A549 (cell line): ENCODE results near the gene DNAJB7. TPM values are rescaled to one million over a fixed set of nuclear protein-coding genes. Genes with fewer than 3 reads are reported as not detected.
A peak's percentile ranks its signal among the peaks of the same experiment; 100 is the strongest.

Experiments
- ATAC-seq, 2 experiments: fragments of 200-7000 bp in 1 of 2; fragments of >200 bp in 1 of 2; cut with Nextera tagmentation in 1 of 2; cut with Tn5 transposase in 1 of 2; 3 replicates each; pipeline versions ENCODE4 v1.8.0 to v1.9.1; 2018 to 2020; ENCODE audit warnings: mild to moderate bottlenecking in 1 of 2, moderate library complexity in 1 of 2
- CTCF ChIA-PET: fragments of 300-600 bp; sonication (Branson Sonifier 250); formaldehyde crosslinking; extraction: SDS; loops from one replicate; lab custom pipeline; 2021; ENCODE audit warnings: antibody characterized with exemption, inconsistent platforms; lab: Yijun Ruan, JAX
- POLR2A ChIA-PET: fragments of 350-600 bp; formaldehyde crosslinking; extraction: SDS; loops from one replicate; lab custom pipeline; 2021; ENCODE audit warnings: antibody characterized with exemption, inconsistent platforms; lab: Yijun Ruan, JAX
- DNase-seq, 2 experiments: peaks; one replicate each; pipeline versions ENCODE4 v3.0.0 to v3.0.0-alpha.2; 2011 to 2016; ENCODE audit warnings: low read depth in 1 of 2, low spot score in 1 of 2
- FAIRE-seq: peaks from 2 replicates; lab custom pipeline; 2011; peaks lifted over from hg19 to GRCh38; lab: Jason Lieb, UNC
- H3K27ac ChIP-seq, 2 experiments: fragments of >200 bp; sonication (Bioruptor Twin); formaldehyde crosslinking; 3 replicates each; pipeline ENCODE4 v1.5.1; 2016 to 2017
- H3K4me1 ChIP-seq: fragments of >200 bp; sonication (Bioruptor Twin); formaldehyde crosslinking; 3 replicates; pipeline ENCODE4 v1.6.1; 2016
- H3K4me2 ChIP-seq: fragments of >200 bp; sonication (Bioruptor Twin); formaldehyde crosslinking; 3 replicates; pipeline ENCODE4 v1.6.1; 2016
- H3K4me3 ChIP-seq: fragments of >200 bp; sonication (Bioruptor Twin); formaldehyde crosslinking; 3 replicates; pipeline ENCODE4 v1.5.1; 2016
- H3K9me3 ChIP-seq: fragments of >200 bp; sonication (Bioruptor Twin); formaldehyde crosslinking; 3 replicates; pipeline ENCODE4 v1.6.1; 2016
- BCL3 ChIP-seq: fragments of >200 bp; sonication (Bioruptor Twin); formaldehyde crosslinking; IDR thresholded peaks from 3 replicates; pipeline ENCODE4 v1.6.1; 2016
- BHLHE40 ChIP-seq: IDR thresholded peaks from 2 replicates; pipeline ENCODE4 v1.6.1; 2012; ENCODE audit warnings: low read depth, low read length, inconsistent platforms
- CHD2 ChIP-seq: fragments of 150-350 bp; IDR thresholded peaks from 2 replicates; pipeline ENCODE4 v1.6.1; 2014; ENCODE audit warnings: low read length; ENCODE audit not compliant: partially characterized antibody
- CHD4 ChIP-seq: fragments of 200-600 bp; sonication (generic); IDR thresholded peaks from 2 replicates; pipeline ENCODE4 v1.6.1; 2016; ENCODE audit warnings: antibody characterized with exemption, mild to moderate bottlenecking, borderline replicate concordance
- EHF ChIP-seq: fragments of 250-450 bp; sonication (Bioruptor Pico); IDR thresholded peaks from 2 replicates; pipeline ENCODE4 v1.5.0; 2020; ENCODE audit warnings: mild to moderate bottlenecking
- EP300 ChIP-seq, 2 experiments: fragments of >200 bp; sonication (Bioruptor Twin); formaldehyde crosslinking; IDR thresholded peaks; 2 replicates in 1 of 2; 3 replicates in 1 of 2; pipeline ENCODE4 v1.6.1; 2016 to 2017
- ESRRA ChIP-seq: fragments of 150-350 bp; IDR thresholded peaks from 2 replicates; pipeline ENCODE4 v1.6.1; 2014; ENCODE audit warnings: mild to moderate bottlenecking, low read length, borderline replicate concordance
- FOXS1 ChIP-seq: fragments of 250-450 bp; sonication (Bioruptor Pico); IDR thresholded peaks from 2 replicates; pipeline ENCODE4 v1.5.0; 2020; ENCODE audit warnings: mild to moderate bottlenecking, moderate library complexity
- GATA3 ChIP-seq: IDR thresholded peaks from 2 replicates; pipeline ENCODE4 v1.6.1; 2012; ENCODE audit warnings: borderline replicate concordance
- HEYL ChIP-seq: fragments of 250-450 bp; sonication (Bioruptor Pico); IDR thresholded peaks from 2 replicates; pipeline ENCODE4 v1.8.0; 2021; ENCODE audit warnings: mild to moderate bottlenecking, moderate library complexity
- HMGXB4 ChIP-seq: fragments of 250-450 bp; sonication (Bioruptor Pico); IDR thresholded peaks from 2 replicates; pipeline ENCODE4 v1.5.0; 2021; ENCODE audit warnings: mild to moderate bottlenecking, moderate library complexity, borderline replicate concordance
- HOXB13 ChIP-seq: fragments of 250-450 bp; sonication (Bioruptor Pico); IDR thresholded peaks from 2 replicates; pipeline ENCODE4 v1.5.0; 2020; ENCODE audit warnings: low read depth, mild to moderate bottlenecking, moderate library complexity
- JUN ChIP-seq, 2 experiments: fragments of >200 bp; sonication (Bioruptor Twin); formaldehyde crosslinking; IDR thresholded peaks; 2 replicates in 1 of 2; 3 replicates in 1 of 2; pipeline ENCODE4 v1.6.1; 2016 to 2017
- KDM5A ChIP-seq: fragments of 200-600 bp; sonication (generic); IDR thresholded peaks from 2 replicates; pipeline ENCODE4 v1.6.1; 2016; ENCODE audit warnings: antibody characterized with exemption, mild to moderate bottlenecking
- MAZ ChIP-seq: fragments of 150-350 bp; IDR thresholded peaks from 2 replicates; pipeline ENCODE4 v1.6.1; 2014; ENCODE audit warnings: antibody characterized with exemption, low read depth, low read length, borderline replicate concordance
- PHF8 ChIP-seq: fragments of 200-600 bp; sonication (generic); IDR thresholded peaks from 2 replicates; pipeline ENCODE4 v1.6.1; 2016; ENCODE audit warnings: low read depth, mild to moderate bottlenecking, antibody characterized with exemption, moderate library complexity, borderline replicate concordance
- POLR2A ChIP-seq: IDR thresholded peaks from 2 replicates; pipeline ENCODE4 v1.6.1; 2012; ENCODE audit warnings: mild to moderate bottlenecking, low read length
- RFX5 ChIP-seq: fragments of 450-650 bp; IDR thresholded peaks from 2 replicates; pipeline ENCODE4 v1.7.1; 2014; ENCODE audit warnings: antibody characterized with exemption, mild to moderate bottlenecking, moderate library complexity
- ZC3H11A ChIP-seq: fragments of 450-650 bp; IDR thresholded peaks from 2 replicates; pipeline ENCODE4 v1.6.1; 2014; ENCODE audit warnings: antibody characterized with exemption, mild to moderate bottlenecking
- ZFP36 ChIP-seq: fragments of 450-650 bp; IDR thresholded peaks from 2 replicates; pipeline ENCODE4 v1.6.1; 2014; ENCODE audit warnings: borderline replicate concordance; ENCODE audit not compliant: partially characterized antibody
- WGBS: methylation state at CpG from one replicate; pipeline ENCODE4 v1.1.6; 2017; ENCODE audit errors: missing lambda C conversion rate; 5-methylcytosine and 5-hydroxymethylcytosine counted together
- polyA plus RNA-seq, 4 experiments: library from polyadenylated mRNA; depleted of rRNA in 3 of 4; stranded (reverse); fragments of >200 nt; fragmentation: RNase III in 1 of 4; extraction: RNeasy Plus Mini Kit Qiagen cat#74134 plus additional on column Dnase treatment in 1 of 4; gene quantifications; 2 replicates in 3 of 4; 3 replicates in 1 of 4; pipeline ENCODE4 v1.2.3, GENCODE V29; 2011 to 2017
- TF ChIP-seq, protein P1 (sequence below): fragments of >200 bp; sonication (Bioruptor Twin); formaldehyde crosslinking; IDR thresholded peaks from 3 replicates; pipeline ENCODE4 v1.5.1; 2016
- TF ChIP-seq, protein P2 (sequence below): IDR thresholded peaks from 2 replicates; pipeline ENCODE4 v1.6.1; 2012
- TF ChIP-seq, protein P3 (sequence below): fragments of 450-650 bp; IDR thresholded peaks from 2 replicates; pipeline ENCODE4 v1.6.1; 2014; ENCODE audit warnings: antibody characterized with exemption
- TF ChIP-seq, protein P4 (sequence below): fragments of 150-350 bp; IDR thresholded peaks from 2 replicates; pipeline ENCODE4 v1.6.1; 2014; ENCODE audit warnings: low read depth, mild to moderate bottlenecking, low read length

Gene DNAJB7
- polyA plus RNA-seq, 2 of the 4 experiments (the other 2 are of a cell fraction): not detected

DNA sequence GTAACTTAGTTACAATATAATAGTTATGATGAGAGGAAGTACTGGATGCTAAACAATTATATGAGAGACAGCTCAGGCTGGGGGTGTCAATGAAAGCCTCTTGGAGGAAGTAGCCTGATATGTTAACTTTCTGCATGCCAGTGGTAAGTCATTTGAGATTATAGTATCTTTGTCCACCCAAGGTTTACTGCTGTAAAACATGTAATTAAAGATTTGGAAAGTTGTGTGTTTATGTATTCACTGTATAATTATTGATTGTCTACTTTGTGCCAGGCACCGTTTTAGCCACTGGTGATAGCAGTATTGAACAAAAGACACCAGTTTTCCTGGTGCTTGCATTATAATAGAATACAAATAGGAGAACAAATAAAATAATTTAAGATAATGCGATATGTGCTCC, 624 bp upstream of the DNAJB7 start (continued):
- TF ChIP-seq HMGXB4 (CRISPR knock-in tag) (no peak), HOXB13 (CRISPR knock-in tag) (no peak), MAZ (no peak), FOXS1 (CRISPR knock-in tag) (no peak)
- TF ChIP-seq, all 56 proteins: peak for 0

DNA sequence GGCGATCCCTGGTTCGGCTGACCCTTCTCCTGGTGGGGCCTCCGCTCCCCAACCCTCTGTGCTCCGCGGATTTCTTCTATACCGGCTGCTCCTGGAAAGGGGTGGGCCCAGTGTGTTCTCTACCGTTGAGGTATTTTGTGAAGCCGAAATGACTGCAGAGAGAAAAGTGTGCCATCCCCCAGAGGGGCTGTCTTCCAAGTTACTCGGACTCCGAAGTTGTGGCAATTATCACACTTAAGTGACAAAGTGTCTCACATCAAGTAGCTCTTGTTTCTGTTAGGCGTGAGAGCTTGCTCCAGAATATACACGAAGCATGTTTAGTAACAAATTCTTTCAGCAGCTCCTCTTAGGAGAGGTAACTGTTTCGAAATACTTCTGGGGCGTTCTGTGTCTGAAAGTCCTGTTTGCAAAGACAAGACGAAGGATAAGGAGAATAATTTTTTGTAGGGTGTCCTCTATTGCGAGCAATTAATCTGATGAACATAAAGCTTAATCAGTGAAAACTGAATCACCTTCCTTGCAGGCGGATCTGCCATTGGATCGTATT, 4.5 kb downstream of the DNAJB7 start:
- ChIA-PET CTCF (interaction anchor here (0.6 to 1.6 kb wide), 5 partner anchors 20 to 142 kb away, joined by 3 to 4 read pairs (median 3); no protein-coding TSS in a partner anchor), POLR2A (interaction anchor here (0.6 to 1.5 kb wide), 13 partner anchors 16 to 429 kb away, joined by 3 to 8 read pairs (median 4); partner anchors contain the start of genes MCHR1 and RANGAP1)
- peak in 1 of 2 experiments; percentile 55; a peak in 2 of 6 replicates for ATAC-seq
- FAIRE-seq: no peak
- DNase-seq: no peak
- peak overlapping the region; percentile 83 for H3K4me2 ChIP-seq
- H3K9me3 ChIP-seq: no peaks in the 10 kb centered on the region
- WGBS: 3% methylated on average over 15 of the region's 18 CpGs
- no peak for TF ChIP-seq CHD2
- TF ChIP-seq ZC3H11A: no peak
- peak; percentile 41 for TF ChIP-seq KDM5A
- TF ChIP-seq JUN (IDR thresholded peaks at IDR 0.05): no peak
- no peak for TF ChIP-seq EP300 (IDR thresholded peaks at IDR 0.05)
- TF ChIP-seq PHF8: peak; percentile 17; the same call in 1 of the 2 replicates
- TF ChIP-seq ZFP36: no peak
- peak overlapping the region; percentile 95 to 97 for H3K27ac ChIP-seq
- H3K4me3 ChIP-seq: peak overlapping the region; percentile 99
- H3K4me1 ChIP-seq: peaks cover 38% of the 10 kb centered on the region

GRCh38 chr22:40856513-40857308, 5.2 kb downstream of the DNAJB7 start, which contains the start of the genes ST13 and XPNPEP3:
TSS of gene ST13 (minus strand) at chr22:40856639. CDS start at chr22:40856540, 99 bp downstream.
TSS of gene XPNPEP3 (plus strand) at chr22:40857148. CDS start at chr22:40857182, 34 bp downstream.
- Histone ChIP-seq H3K4me2 (peak within 1 kb of the TSS; percentile 98), H3K4me1 (peaks cover 45% of the 10 kb centered on the region), H3K4me3 (peak within 1 kb of the TSS; percentile 99), H3K9me3 (no peaks in the 10 kb centered on the region), H3K27ac (peak within 1 kb of the TSS; percentile 95 to 97)
- no peak for FAIRE-seq
- POLR2A ChIA-PET: interaction anchor here (0.6 to 1.5 kb wide), 16 partner anchors 12 to 429 kb away, joined by 3 to 8 read pairs (median 4); partner anchors contain the start of genes MCHR1 and RANGAP1
- WGBS: 1% methylated on average over 56 of the region's 63 CpGs
- CTCF ChIA-PET: interaction anchor here (0.7 to 1.6 kb wide), 4 partner anchors 19 to 66 kb away, joined by 3 to 4 read pairs (median 3); no protein-coding TSS in a partner anchor
- DNase-seq: peak; percentile 50 to 95
- peak; percentile 94 to 97 for ATAC-seq
- TF ChIP-seq, protein P1, sequence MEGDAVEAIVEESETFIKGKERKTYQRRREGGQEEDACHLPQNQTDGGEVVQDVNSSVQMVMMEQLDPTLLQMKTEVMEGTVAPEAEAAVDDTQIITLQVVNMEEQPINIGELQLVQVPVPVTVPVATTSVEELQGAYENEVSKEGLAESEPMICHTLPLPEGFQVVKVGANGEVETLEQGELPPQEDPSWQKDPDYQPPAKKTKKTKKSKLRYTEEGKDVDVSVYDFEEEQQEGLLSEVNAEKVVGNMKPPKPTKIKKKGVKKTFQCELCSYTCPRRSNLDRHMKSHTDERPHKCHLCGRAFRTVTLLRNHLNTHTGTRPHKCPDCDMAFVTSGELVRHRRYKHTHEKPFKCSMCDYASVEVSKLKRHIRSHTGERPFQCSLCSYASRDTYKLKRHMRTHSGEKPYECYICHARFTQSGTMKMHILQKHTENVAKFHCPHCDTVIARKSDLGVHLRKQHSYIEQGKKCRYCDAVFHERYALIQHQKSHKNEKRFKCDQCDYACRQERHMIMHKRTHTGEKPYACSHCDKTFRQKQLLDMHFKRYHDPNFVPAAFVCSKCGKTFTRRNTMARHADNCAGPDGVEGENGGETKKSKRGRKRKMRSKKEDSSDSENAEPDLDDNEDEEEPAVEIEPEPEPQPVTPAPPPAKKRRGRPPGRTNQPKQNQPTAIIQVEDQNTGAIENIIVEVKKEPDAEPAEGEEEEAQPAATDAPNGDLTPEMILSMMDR: 0 out of 3 replicates have a peak, but pooled peaks have one; percentile 12
- peak; percentile 62; the same call in 1 of the 3 replicates for TF ChIP-seq BCL3
- peak; percentile 62 for TF ChIP-seq PHF8
- TF ChIP-seq, protein P2, sequence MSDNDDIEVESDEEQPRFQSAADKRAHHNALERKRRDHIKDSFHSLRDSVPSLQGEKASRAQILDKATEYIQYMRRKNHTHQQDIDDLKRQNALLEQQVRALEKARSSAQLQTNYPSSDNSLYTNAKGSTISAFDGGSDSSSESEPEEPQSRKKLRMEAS: peak; percentile 89
- TF ChIP-seq HEYL (CRISPR knock-in tag): no peak
- TF ChIP-seq JUN (IDR thresholded peaks at IDR 0.05): peak; percentile 45 to 80; a peak in 2 of 5 replicates
- TF ChIP-seq ESRRA: no peak
- TF ChIP-seq, protein P3, sequence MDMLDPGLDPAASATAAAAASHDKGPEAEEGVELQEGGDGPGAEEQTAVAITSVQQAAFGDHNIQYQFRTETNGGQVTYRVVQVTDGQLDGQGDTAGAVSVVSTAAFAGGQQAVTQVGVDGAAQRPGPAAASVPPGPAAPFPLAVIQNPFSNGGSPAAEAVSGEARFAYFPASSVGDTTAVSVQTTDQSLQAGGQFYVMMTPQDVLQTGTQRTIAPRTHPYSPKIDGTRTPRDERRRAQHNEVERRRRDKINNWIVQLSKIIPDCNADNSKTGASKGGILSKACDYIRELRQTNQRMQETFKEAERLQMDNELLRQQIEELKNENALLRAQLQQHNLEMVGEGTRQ: peak; percentile 72
- TF ChIP-seq BHLHE40: peak; percentile 36; the same call in 1 of the 2 replicates
- TF ChIP-seq GATA3: peak; percentile 17; the same call in 1 of the 2 replicates
- TF ChIP-seq POLR2A: peak; percentile 52
- no peak for TF ChIP-seq EHF (CRISPR knock-in tag)
- peak; percentile 68; the same call in 1 of the 2 replicates for TF ChIP-seq KDM5A
- TF ChIP-seq, protein P4, sequence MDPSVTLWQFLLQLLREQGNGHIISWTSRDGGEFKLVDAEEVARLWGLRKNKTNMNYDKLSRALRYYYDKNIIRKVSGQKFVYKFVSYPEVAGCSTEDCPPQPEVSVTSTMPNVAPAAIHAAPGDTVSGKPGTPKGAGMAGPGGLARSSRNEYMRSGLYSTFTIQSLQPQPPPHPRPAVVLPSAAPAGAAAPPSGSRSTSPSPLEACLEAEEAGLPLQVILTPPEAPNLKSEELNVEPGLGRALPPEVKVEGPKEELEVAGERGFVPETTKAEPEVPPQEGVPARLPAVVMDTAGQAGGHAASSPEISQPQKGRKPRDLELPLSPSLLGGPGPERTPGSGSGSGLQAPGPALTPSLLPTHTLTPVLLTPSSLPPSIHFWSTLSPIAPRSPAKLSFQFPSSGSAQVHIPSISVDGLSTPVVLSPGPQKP: no peak
- 0 out of 2 replicates have a peak, but pooled peaks have one; percentile 44 for TF ChIP-seq RFX5
- no peak for TF ChIP-seq CHD4
